Liver (tissue), 9 donors: ENCODE measurements around the gene NAGLU. TPM values are rescaled to one million over a fixed set of nuclear protein-coding genes. Genes with fewer than 3 reads are reported as not detected.

ENCODE experiments used
- DNase-seq: peaks from one replicate; pipeline ENCODE4 v3.0.0-alpha.2; 2017; ENCODE audit warnings: low spot score
- H3K27ac ChIP-seq, 2 donors: one replicate each; pipeline ENCODE4 v1.7.0; 2013; ENCODE audit warnings: inconsistent platforms in 2 of 2, low read length in 2 of 2, control low read depth in 1 of 2, low read depth in 1 of 2, mild to moderate bottlenecking in 1 of 2
- H3K27me3 ChIP-seq, 4 donors: one replicate each; pipeline versions ENCODE4 v1.6.1 to v1.7.0; 2013; ENCODE audit warnings: low read length in 3 of 4, inconsistent platforms in 1 of 4, mild to moderate bottlenecking in 1 of 4, moderate library complexity in 1 of 4; ENCODE audit not compliant: control insufficient read depth in 4 of 4, insufficient read depth in 4 of 4
- H3K36me3 ChIP-seq, 4 donors: one replicate each; pipeline versions ENCODE4 v1.6.1 to v1.7.0; 2013; ENCODE audit warnings: low read length in 3 of 4, mild to moderate bottlenecking in 3 of 4, low read depth in 1 of 4, moderate library complexity in 1 of 4; ENCODE audit not compliant: control insufficient read depth in 4 of 4, insufficient read depth in 3 of 4
- H3K4me1 ChIP-seq, 4 donors: one replicate each; pipeline versions ENCODE4 v1.6.1 to v1.7.0; 2013; ENCODE audit warnings: low read length in 3 of 4, mild to moderate bottlenecking in 3 of 4, moderate library complexity in 1 of 4; ENCODE audit not compliant: control insufficient read depth in 4 of 4, insufficient read depth in 4 of 4
- H3K4me3 ChIP-seq, 3 donors: one replicate each; pipeline versions ENCODE4 v1.6.1 to v1.7.0; 2013; ENCODE audit warnings: low read length in 3 of 3, control low read depth in 1 of 3, low read depth in 1 of 3, mild to moderate bottlenecking in 1 of 3
- H3K9ac ChIP-seq, 2 donors: one replicate each; pipeline ENCODE4 v1.7.0; 2013; ENCODE audit warnings: low read length in 2 of 2, mild to moderate bottlenecking in 2 of 2, moderate library complexity in 2 of 2, control low read depth in 1 of 2, low read depth in 1 of 2
- H3K9me3 ChIP-seq, 4 donors: one replicate each; pipeline versions ENCODE4 v1.6.1 to v1.7.0; 2013; ENCODE audit warnings: low read length in 3 of 4; ENCODE audit not compliant: control insufficient read depth in 4 of 4
- ATF3 ChIP-seq: IDR thresholded peaks from 2 replicates; pipeline ENCODE4 v1.6.1; 2016; ENCODE audit warnings: antibody characterized with exemption
- EGR1 ChIP-seq, 2 donors: IDR thresholded peaks; 2 replicates each; pipeline ENCODE4 v1.6.1; 2016 to 2018; ENCODE audit warnings: antibody characterized with exemption in 2 of 2, low read depth in 2 of 2
- FOXA1 ChIP-seq: IDR thresholded peaks from 2 replicates; pipeline ENCODE4 v1.6.1; 2016; ENCODE audit warnings: antibody characterized with exemption
- FOXA2 ChIP-seq: IDR thresholded peaks from 2 replicates; pipeline ENCODE4 v1.6.1; 2016; ENCODE audit warnings: antibody characterized with exemption
- GABPA ChIP-seq, 2 donors: IDR thresholded peaks in 1 of 2; conservative IDR thresholded peaks in 1 of 2; 2 replicates each; pipeline ENCODE4 v1.6.1; 2016; ENCODE audit warnings: antibody characterized with exemption in 2 of 2, mild to moderate bottlenecking in 1 of 2, moderate library complexity in 1 of 2
- HNF4A ChIP-seq, 2 donors: conservative IDR thresholded peaks; 2 replicates each; pipeline ENCODE4 v1.6.1; 2016; ENCODE audit warnings: antibody characterized with exemption in 2 of 2, mild to moderate bottlenecking in 2 of 2
- HNF4G ChIP-seq: IDR thresholded peaks from 2 replicates; pipeline ENCODE4 v1.6.1; 2016; ENCODE audit warnings: antibody characterized with exemption
- NR2F2 ChIP-seq: IDR thresholded peaks from 2 replicates; pipeline ENCODE4 v1.6.1; 2016; ENCODE audit warnings: antibody characterized with exemption
- RAD21 ChIP-seq, 2 donors: IDR thresholded peaks; 2 replicates each; pipeline ENCODE4 v1.6.1; 2016; ENCODE audit warnings: antibody characterized with exemption in 2 of 2, mild to moderate bottlenecking in 2 of 2
- RXRA ChIP-seq, 2 donors: IDR thresholded peaks; 2 replicates each; pipeline ENCODE4 v1.6.1; 2017 to 2018; ENCODE audit warnings: antibody characterized with exemption in 2 of 2, mild to moderate bottlenecking in 1 of 2
- SP1 ChIP-seq: IDR thresholded peaks from 2 replicates; pipeline ENCODE4 v1.6.1; 2018; ENCODE audit warnings: antibody characterized with exemption, mild to moderate bottlenecking
- TAF1 ChIP-seq: conservative IDR thresholded peaks from 2 replicates; pipeline ENCODE4 v1.6.1; 2016; ENCODE audit warnings: antibody characterized with exemption, mild to moderate bottlenecking
- YY1 ChIP-seq: IDR thresholded peaks from 2 replicates; pipeline ENCODE4 v1.6.1; 2016; ENCODE audit warnings: antibody characterized with exemption, mild to moderate bottlenecking
- ZBTB33 ChIP-seq: IDR thresholded peaks from 2 replicates; pipeline ENCODE4 v1.6.1; 2016; ENCODE audit warnings: antibody characterized with exemption
- WGBS: extraction: QIAGEN DNeasy Blood & Tissue Kit; methylation state at CpG from one replicate; pipeline ENCODE4 v1.1.7; 2013; 5-methylcytosine and 5-hydroxymethylcytosine counted together
- polyA plus RNA-seq, 2 donors: library from polyadenylated mRNA; stranded (reverse) in 1 of 2; unstranded in 1 of 2; fragments of 200-250 nt in 1 of 2; fragments of >200 nt in 1 of 2; fragmentation: Nextera tagmentation in 1 of 2; extraction: Ambion mirVana in 1 of 2; gene quantifications; one replicate each; pipeline versions ENCODE4 v1.2.1 to v1.2.3, GENCODE V29; 2013 to 2015
- total RNA-seq, 2 donors: library from RNA; depleted of rRNA; stranded (reverse); fragments of >200 nt; gene quantifications; one replicate each; pipeline ENCODE4 v1.2.3, GENCODE V29; 2014
- TF ChIP-seq, protein P1 (sequence below): IDR thresholded peaks from 2 replicates; pipeline ENCODE4 v1.6.1; 2016; ENCODE audit warnings: antibody characterized with exemption
- TF ChIP-seq, protein P2 (sequence below): fragments of 150-350 bp; IDR thresholded peaks from 2 replicates; pipeline ENCODE4 v1.5.1; 2017; ENCODE audit warnings: improper control_type of control experiment, low read depth, low read length; ENCODE audit not compliant: missing input control
- TF ChIP-seq, protein P3 (sequence below): IDR thresholded peaks from 2 replicates; pipeline ENCODE4 v1.6.1; 2016; ENCODE audit warnings: antibody characterized with exemption, mild to moderate bottlenecking
- donor health status: healthy.
- donor health status: healthy.
- donor health status: healthy.
- donor health status: healthy.
- donor health status: healthy.

NAGLU gene
- total and polyA plus RNA-seq, 4 donors, result 15.5 to 41.2 (median 28.9) TPM

- H3K36me3 ChIP-seq, result no peaks in the 10 kb centered on the region
- TF ChIP-seq HNF4G (no peak), GABPA (IDR thresholded peaks at IDR 0.05 in 1 of 2, conservative IDR thresholded peaks at IDR 0.05 in 1 of 2) (no peak), ZBTB33 (no peak), EGR1 (IDR thresholded peaks at IDR 0.05; ENCODE audit: low read depth in 2 of 2) (no peak), YY1 (no peak), FOXA2 (no peak), FOXA1 (no peak), SP1 (no peak), RXRA (IDR thresholded peaks at IDR 0.05) (no peak), ATF3 (no peak)
- TF ChIP-seq, protein P1, sequence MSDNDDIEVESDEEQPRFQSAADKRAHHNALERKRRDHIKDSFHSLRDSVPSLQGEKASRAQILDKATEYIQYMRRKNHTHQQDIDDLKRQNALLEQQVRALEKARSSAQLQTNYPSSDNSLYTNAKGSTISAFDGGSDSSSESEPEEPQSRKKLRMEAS, result no peak
- no peak for DNase-seq
- H3K9ac ChIP-seq, result no peak overlapping the region
- no peak overlapping the region for H3K27ac ChIP-seq
- H3K27me3 ChIP-seq, result no peaks in the 10 kb centered on the region
- no peaks in the 10 kb centered on the region for H3K9me3 ChIP-seq
- peaks cover 4 to 34% (median 25%) of the 10 kb centered on the region in 4 donors for H3K4me1 ChIP-seq
- 89% methylated on average over 6 of the region's 6 CpGs for WGBS
- no peak overlapping the region for H3K4me3 ChIP-seq
These were observed 23.0 kb downstream of the NAGLU start for GRCh38 chr17:42559075-42559474.

DNA sequence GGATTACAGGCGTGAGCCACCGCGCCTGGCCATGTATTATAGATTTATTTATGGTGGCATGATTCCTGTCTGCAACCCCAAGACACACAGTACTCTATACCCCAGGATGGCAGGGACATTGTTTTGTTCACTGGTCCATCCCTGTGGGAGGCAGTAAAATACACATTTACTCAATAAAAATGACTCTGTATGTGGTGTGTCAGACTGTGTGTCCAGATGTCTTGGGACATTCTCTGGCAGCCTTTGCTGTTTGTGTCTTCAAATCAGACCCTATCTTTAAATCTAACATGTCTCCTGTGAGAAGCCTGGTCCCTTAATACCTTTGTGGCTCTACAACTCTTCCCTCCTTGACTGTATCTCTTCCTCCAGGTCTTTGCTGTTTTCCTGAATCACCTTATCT lies 24.2 kb downstream of the NAGLU start:
- DNase-seq, result no peak
- H3K9me3 ChIP-seq, result no peaks in the 10 kb centered on the region

More for the DNA sequence above, 24.2 kb downstream of the NAGLU start:
- Histone ChIP-seq H3K4me3 (no peak overlapping the region), H3K4me1 (peaks cover 10 to 41% (median 34%) of the 10 kb centered on the region in 4 donors), H3K27me3 (no peaks in the 10 kb centered on the region), H3K27ac (no peak overlapping the region), H3K9ac (no peak overlapping the region), H3K36me3 (peaks cover 0 to 3% (median 0%) of the 10 kb centered on the region in 4 donors)
- TF ChIP-seq, protein P2, sequence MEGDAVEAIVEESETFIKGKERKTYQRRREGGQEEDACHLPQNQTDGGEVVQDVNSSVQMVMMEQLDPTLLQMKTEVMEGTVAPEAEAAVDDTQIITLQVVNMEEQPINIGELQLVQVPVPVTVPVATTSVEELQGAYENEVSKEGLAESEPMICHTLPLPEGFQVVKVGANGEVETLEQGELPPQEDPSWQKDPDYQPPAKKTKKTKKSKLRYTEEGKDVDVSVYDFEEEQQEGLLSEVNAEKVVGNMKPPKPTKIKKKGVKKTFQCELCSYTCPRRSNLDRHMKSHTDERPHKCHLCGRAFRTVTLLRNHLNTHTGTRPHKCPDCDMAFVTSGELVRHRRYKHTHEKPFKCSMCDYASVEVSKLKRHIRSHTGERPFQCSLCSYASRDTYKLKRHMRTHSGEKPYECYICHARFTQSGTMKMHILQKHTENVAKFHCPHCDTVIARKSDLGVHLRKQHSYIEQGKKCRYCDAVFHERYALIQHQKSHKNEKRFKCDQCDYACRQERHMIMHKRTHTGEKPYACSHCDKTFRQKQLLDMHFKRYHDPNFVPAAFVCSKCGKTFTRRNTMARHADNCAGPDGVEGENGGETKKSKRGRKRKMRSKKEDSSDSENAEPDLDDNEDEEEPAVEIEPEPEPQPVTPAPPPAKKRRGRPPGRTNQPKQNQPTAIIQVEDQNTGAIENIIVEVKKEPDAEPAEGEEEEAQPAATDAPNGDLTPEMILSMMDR, result no peak
- TF ChIP-seq FOXA1, result no peak
- no peak for TF ChIP-seq TAF1
- TF ChIP-seq, protein P3, sequence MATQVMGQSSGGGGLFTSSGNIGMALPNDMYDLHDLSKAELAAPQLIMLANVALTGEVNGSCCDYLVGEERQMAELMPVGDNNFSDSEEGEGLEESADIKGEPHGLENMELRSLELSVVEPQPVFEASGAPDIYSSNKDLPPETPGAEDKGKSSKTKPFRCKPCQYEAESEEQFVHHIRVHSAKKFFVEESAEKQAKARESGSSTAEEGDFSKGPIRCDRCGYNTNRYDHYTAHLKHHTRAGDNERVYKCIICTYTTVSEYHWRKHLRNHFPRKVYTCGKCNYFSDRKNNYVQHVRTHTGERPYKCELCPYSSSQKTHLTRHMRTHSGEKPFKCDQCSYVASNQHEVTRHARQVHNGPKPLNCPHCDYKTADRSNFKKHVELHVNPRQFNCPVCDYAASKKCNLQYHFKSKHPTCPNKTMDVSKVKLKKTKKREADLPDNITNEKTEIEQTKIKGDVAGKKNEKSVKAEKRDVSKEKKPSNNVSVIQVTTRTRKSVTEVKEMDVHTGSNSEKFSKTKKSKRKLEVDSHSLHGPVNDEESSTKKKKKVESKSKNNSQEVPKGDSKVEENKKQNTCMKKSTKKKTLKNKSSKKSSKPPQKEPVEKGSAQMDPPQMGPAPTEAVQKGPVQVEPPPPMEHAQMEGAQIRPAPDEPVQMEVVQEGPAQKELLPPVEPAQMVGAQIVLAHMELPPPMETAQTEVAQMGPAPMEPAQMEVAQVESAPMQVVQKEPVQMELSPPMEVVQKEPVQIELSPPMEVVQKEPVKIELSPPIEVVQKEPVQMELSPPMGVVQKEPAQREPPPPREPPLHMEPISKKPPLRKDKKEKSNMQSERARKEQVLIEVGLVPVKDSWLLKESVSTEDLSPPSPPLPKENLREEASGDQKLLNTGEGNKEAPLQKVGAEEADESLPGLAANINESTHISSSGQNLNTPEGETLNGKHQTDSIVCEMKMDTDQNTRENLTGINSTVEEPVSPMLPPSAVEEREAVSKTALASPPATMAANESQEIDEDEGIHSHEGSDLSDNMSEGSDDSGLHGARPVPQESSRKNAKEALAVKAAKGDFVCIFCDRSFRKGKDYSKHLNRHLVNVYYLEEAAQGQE, result no peak
- no peak for TF ChIP-seq RXRA (IDR thresholded peaks at IDR 0.05)
- TF ChIP-seq FOXA2, result no peak
- TF ChIP-seq HNF4G, result no peak
- no peak for TF ChIP-seq GABPA (IDR thresholded peaks at IDR 0.05 in 1 of 2, conservative IDR thresholded peaks at IDR 0.05 in 1 of 2)
- TF ChIP-seq, protein P1, result no peak
- no peak for TF ChIP-seq YY1
- TF ChIP-seq NR2F2, result no peak
- no peak for TF ChIP-seq ATF3
- TF ChIP-seq EGR1 (IDR thresholded peaks at IDR 0.05; ENCODE audit: low read depth in 2 of 2), result no peak
- TF ChIP-seq HNF4A (conservative IDR thresholded peaks at IDR 0.05), result no peak
- no peak for TF ChIP-seq RAD21 (IDR thresholded peaks at IDR 0.05)
- 92% methylated on average over 3 of the region's 3 CpGs for WGBS
